Gastroesophageal sphincter (tissue), 3 donors: ENCODE data around the gene SCD5.

Experiments used
- EP300 ChIP-seq: sonication (generic); formaldehyde crosslinking; IDR thresholded peaks from one replicate; pipeline ENCODE4 v1.6.1; 2017; ENCODE audit warnings: antibody characterized with exemption, mild to moderate bottlenecking
- POLR2A ChIP-seq, 2 donors: fragments of 450-650 bp; IDR thresholded peaks; one replicate each; pipeline ENCODE4 v1.6.1; 2017; ENCODE audit warnings: antibody characterized with exemption in 2 of 2, mild to moderate bottlenecking in 2 of 2, moderate library complexity in 1 of 2
- POLR2AphosphoS5 ChIP-seq: sonication (generic); formaldehyde crosslinking; IDR thresholded peaks from one replicate; pipeline ENCODE4 v1.6.1; 2017; ENCODE audit warnings: antibody characterized with exemption
- TF ChIP-seq, protein P1 (sequence below), 4 experiments: fragments of 200-600 bp in 2 of 4; fragments of 450-650 bp in 2 of 4; sonication (generic) in 1 of 4; IDR thresholded peaks; one replicate each; pipeline ENCODE4 v1.5.1; 2017 to 2019; ENCODE audit warnings: antibody characterized with exemption in 4 of 4, mild to moderate bottlenecking in 2 of 4, moderate library complexity in 2 of 4

DNA sequence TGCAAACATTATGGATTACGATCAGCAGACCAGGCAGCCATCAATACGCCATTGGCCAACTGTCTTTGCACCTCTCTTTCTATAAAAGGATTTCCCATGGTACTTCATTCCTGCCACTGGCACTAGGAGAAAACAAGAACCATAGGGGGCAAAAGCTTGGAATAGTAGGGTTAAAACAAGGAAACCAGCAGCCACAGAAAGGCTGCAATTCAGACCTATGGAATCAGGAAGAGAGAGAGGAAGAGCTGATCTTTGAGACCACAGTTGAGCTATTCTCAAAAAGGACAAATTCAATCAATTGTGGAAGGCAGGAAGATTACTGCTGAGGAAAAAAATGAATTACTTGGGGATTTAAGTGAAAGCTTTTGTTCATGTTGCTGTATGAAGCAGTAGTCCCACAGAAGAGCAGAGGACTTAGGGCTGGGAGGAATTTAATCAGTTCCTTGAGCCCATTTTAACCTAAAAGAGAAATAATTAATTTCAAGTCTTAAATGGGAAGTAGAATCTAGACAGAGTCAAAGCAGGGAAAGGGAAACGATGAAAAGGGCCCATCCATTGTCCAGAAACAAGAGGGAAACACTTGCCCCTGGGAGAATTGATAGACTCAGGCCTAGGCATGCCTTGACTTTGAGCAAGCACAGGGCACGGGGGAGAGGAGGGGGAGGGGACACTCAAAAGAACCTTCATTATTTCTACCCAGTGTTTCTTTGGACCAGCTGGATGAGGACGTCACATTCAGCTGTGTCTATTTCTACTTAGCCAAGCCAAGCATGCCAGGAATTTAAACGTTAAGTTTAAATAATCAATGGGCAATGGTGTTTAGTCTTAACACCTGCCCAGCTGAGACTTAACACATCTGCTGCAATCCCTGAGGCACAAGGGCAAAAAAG lies 50.7 kb downstream of the SCD5 start:
- TF ChIP-seq, protein P1, sequence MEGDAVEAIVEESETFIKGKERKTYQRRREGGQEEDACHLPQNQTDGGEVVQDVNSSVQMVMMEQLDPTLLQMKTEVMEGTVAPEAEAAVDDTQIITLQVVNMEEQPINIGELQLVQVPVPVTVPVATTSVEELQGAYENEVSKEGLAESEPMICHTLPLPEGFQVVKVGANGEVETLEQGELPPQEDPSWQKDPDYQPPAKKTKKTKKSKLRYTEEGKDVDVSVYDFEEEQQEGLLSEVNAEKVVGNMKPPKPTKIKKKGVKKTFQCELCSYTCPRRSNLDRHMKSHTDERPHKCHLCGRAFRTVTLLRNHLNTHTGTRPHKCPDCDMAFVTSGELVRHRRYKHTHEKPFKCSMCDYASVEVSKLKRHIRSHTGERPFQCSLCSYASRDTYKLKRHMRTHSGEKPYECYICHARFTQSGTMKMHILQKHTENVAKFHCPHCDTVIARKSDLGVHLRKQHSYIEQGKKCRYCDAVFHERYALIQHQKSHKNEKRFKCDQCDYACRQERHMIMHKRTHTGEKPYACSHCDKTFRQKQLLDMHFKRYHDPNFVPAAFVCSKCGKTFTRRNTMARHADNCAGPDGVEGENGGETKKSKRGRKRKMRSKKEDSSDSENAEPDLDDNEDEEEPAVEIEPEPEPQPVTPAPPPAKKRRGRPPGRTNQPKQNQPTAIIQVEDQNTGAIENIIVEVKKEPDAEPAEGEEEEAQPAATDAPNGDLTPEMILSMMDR (IDR thresholded peaks at IDR 0.05) = no peak
- TF ChIP-seq EP300 (no peak), POLR2A (IDR thresholded peaks at IDR 0.05) (no peak), POLR2AphosphoS5 (no peak)
